Measurements from ENCODE around the gene SOX8.

The SOX8 gene

DNA sequence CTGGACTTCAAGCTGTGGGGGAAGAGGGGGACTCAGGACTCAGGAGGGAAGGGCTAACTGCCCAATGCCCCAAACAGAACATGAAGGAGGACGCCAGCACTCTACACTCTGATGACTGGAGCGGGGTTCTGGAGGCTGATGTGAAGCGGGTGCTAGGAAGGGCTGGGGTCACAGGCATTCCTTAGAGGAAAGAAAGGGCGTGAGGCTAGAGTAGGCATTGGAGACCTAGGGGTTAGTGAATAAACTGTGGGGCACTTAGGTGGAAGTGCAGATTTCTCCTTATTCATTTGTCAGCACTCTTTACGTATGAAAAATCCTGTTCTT lies 10.0 kb upstream of the SOX8 start:
- no peak for DNase-seq (ENCODE audit: low read depth)
- H3K4me3 ChIP-seq (ENCODE audit: low read depth, low read length) = no peak overlapping the region
- TF ChIP-seq, protein P1, sequence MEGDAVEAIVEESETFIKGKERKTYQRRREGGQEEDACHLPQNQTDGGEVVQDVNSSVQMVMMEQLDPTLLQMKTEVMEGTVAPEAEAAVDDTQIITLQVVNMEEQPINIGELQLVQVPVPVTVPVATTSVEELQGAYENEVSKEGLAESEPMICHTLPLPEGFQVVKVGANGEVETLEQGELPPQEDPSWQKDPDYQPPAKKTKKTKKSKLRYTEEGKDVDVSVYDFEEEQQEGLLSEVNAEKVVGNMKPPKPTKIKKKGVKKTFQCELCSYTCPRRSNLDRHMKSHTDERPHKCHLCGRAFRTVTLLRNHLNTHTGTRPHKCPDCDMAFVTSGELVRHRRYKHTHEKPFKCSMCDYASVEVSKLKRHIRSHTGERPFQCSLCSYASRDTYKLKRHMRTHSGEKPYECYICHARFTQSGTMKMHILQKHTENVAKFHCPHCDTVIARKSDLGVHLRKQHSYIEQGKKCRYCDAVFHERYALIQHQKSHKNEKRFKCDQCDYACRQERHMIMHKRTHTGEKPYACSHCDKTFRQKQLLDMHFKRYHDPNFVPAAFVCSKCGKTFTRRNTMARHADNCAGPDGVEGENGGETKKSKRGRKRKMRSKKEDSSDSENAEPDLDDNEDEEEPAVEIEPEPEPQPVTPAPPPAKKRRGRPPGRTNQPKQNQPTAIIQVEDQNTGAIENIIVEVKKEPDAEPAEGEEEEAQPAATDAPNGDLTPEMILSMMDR (IDR thresholded peaks at IDR 0.05; ENCODE audit: low read depth, low read length, missing control alignments) = no peak
- in situ Hi-C loops (cut with HindIII; ENCODE audit: low sequenced_read_pairs) = loop anchor here (10.0 kb wide), 1 partner anchor 257 kb away; the partner anchor contains the start of gene METRN

DNA sequence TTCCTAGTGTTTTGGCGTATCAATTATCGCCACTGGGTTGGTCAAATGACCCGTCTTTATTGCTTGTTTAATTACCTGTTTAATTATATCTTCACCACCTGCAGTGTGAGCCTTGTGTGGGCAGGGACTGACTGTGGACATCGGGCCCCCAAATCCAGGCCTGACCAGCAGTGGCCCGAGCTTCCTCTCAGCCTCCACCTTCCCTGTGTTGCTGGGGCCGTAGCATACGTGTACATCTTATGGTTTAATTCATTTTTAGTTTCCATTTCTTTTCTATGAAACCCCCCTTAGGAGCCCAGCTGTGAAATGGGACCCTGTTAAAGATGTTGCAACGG lies 9.6 kb upstream of the SOX8 start:
- H3K4me3 ChIP-seq (ENCODE audit: low read depth, low read length) = no peak overlapping the region
- TF ChIP-seq, protein P1 (IDR thresholded peaks at IDR 0.05; ENCODE audit: low read depth, low read length, missing control alignments) = no peak
- in situ Hi-C loops (cut with HindIII; ENCODE audit: low sequenced_read_pairs) = loop anchor here (10.0 kb wide), 1 partner anchor 257 kb away; the partner anchor contains the start of gene METRN
- no peak for DNase-seq (ENCODE audit: low read depth)

DNA sequence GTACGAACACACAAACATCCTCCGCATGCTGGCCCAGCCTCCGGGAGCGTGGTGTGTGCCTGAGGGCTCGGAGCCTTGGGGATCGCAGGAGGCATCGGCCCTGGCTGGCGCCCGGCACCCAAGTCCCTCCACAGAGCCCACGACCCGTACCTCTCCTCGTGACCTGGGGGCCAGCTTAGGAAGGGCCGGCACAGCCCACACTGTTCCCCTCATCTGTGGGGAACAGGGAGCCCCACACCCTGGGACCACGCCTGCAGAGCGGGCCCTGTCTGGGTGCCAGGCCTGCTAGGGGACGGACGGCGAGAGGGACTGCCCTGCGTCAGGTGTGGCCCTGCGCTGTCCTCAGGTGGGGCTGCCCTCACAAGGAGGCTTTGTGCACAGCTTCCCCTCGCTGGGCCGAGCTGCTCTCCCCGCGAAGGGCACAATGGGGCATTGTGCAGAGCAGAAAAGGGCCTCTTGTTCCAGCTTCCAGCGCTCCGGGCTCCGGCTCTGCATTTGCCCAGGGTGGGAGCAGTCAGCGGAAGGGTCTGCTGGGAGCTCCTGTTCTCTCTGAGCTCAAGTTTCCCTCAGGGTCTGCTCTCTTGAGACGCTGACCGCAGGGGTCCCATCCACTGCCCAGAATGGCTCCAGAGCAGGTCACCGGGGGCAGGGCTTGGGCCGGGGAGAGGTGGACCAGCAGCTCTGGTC lies 9.1 kb upstream of the SOX8 start:
- DNase-seq (ENCODE audit: low read depth) = no peak
- no peak overlapping the region for H3K4me3 ChIP-seq (ENCODE audit: low read depth, low read length)
- in situ Hi-C loops (cut with HindIII; ENCODE audit: low sequenced_read_pairs) = loop anchor here (10.0 kb wide), 1 partner anchor 258 kb away; the partner anchor contains the start of gene METRN
- TF ChIP-seq, protein P1 (IDR thresholded peaks at IDR 0.05; ENCODE audit: low read depth, low read length, missing control alignments) = no peak

DNA sequence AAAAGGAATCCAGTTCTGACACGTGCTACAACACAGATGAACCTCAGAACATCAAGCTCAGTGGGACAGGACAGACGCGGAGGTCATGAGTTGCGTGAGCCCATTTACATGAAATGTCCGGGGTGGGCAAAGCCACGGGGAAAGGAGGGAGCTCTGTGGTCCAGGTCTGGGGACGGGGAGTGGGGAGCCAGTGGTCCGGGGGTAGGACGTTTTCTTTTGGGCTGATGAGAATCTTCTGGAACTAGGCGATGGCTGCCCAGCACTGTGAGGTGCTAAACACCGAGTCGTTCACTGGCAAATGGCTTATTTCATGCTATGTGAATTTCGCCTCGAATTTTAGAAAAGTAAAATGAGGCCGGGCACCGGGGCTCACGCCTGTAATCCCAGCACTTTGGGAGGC lies 8.2 kb upstream of the SOX8 start:
- in situ Hi-C loops (cut with HindIII; ENCODE audit: low sequenced_read_pairs) = loop anchor here (10.0 kb wide), 1 partner anchor 259 kb away; the partner anchor contains the start of gene METRN
- no peak for DNase-seq (ENCODE audit: low read depth)
- no peak overlapping the region for H3K4me3 ChIP-seq (ENCODE audit: low read depth, low read length)
- TF ChIP-seq, protein P1 (IDR thresholded peaks at IDR 0.05; ENCODE audit: low read depth, low read length, missing control alignments) = no peak

DNA sequence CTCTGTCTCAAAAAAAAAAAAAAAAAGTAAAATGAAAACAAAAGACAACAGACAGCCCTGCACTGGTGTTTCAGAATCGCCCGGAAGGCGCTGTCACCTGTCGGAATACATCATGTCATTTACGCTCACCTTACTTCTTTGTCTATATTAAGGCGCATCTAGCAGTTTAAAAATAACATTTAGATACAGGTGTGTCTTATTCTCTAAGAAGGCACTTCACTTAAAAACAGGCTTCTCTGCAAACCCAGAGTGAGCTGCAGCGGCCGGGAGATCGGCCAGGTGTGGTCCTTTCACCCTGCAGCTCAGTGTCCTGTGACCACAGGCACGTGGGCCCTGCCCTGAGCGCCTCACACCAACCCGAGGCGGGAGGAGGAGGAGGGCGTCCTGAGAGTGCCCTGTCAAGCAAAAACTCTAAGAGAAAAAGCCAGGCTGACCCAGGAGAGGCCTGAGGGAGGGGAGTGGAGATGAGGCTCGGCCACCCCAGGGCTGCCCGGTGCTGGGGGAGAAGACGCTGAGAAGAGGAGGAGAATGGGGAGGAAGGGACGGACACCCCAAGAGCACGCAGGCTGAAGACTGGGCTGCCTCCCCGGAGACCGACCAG lies 7.5 kb upstream of the SOX8 start:
- in situ Hi-C loops (cut with HindIII; ENCODE audit: low sequenced_read_pairs) = loop anchor here (10.0 kb wide), 1 partner anchor 259 kb away; the partner anchor contains the start of gene METRN
- no peak for DNase-seq (ENCODE audit: low read depth)
- no peak overlapping the region for H3K4me3 ChIP-seq (ENCODE audit: low read depth, low read length)
- TF ChIP-seq, protein P1 (IDR thresholded peaks at IDR 0.05; ENCODE audit: low read depth, low read length, missing control alignments) = no peak

DNA sequence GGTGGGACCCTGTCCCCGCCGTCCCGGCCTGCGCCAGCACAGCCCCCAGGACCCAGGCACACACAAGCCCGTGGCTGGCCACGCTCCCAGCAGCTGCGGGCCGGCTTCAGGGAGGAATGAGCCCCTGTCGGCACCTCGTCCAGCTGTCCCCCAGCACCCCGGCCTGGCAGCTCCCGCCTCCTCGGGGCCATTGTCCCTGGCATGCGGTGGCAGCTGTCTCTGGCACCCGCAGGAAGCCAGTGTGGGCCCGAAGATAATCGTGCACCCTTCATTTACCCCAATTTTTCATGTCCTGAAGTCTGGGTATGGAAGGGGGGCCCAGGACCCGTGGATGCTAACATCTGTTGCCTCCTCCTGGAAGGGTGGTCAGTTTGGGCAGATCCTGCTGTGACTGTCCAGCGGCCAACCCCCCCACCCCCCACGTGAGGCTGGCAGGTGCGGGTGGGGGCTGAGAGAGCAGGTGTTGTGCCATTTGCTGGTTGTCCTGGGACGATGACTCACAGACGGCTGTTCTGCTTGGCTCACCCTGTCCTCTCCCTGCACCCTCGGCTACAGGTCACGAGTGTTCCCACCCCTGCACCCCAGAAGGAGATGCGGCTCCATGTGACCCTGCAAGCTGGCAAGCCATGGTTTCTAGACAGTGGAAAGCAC lies 6.8 kb upstream of the SOX8 start:
- in situ Hi-C loops (cut with HindIII; ENCODE audit: low sequenced_read_pairs) = loop anchor here (5.0 to 10.0 kb wide), 3 partner anchors 62 to 260 kb away; partner anchors contain the start of gene METRN
- TF ChIP-seq, protein P1 (IDR thresholded peaks at IDR 0.05; ENCODE audit: low read depth, low read length, missing control alignments) = no peak
- DNase-seq (ENCODE audit: low read depth) = no peak
- H3K4me3 ChIP-seq (ENCODE audit: low read depth, low read length) = no peak overlapping the region
